ENCODE measurements around the gene ONECUT1. TPM values are rescaled to one million over a fixed set of nuclear protein-coding genes. Genes with fewer than 3 reads are reported as not detected.

Gene ONECUT1
- total RNA-seq, 1 experiment from 2014 or later: 1.3 TPM

- no peaks in the 10 kb centered on the region for H3K9me2 ChIP-seq (ENCODE audit: insufficient read depth)
- CTCF ChIA-PET: interaction anchor here (1.4 kb wide), 1 partner anchor 14 kb away, joined by 3 read pairs; no protein-coding TSS in a partner anchor
Measured at GRCh38 chr15:52778457-52778856, 11.7 kb downstream of the ONECUT1 start.

GRCh38 chr15:52772766-52773165 is 17.4 kb downstream of the ONECUT1 start:
- DNase-seq (ENCODE audit: low read depth, low spot score) (no peak), ATAC-seq (no peak)
- no peaks in the 10 kb centered on the region for H3K4me1 ChIP-seq (ENCODE audit: control insufficient read depth in 1 of 2, insufficient read depth in 2 of 2, low read length in 2 of 2)
- H3K9ac ChIP-seq (ENCODE audit: low read length): no peak overlapping the region
- RAD21 ChIA-PET (ENCODE audit: low non-redundant PET in 1 of 2, low total read pairs in 2 of 2, uncharacterized antibody in 2 of 2, unreplicated experiment in 2 of 2): no interaction called here
- H2AFZ ChIP-seq (ENCODE audit: low read depth, low read length, poor library complexity, severe bottlenecking): no peak overlapping the region
- H3K36me3 ChIP-seq (ENCODE audit: control insufficient read depth in 1 of 2, insufficient read depth in 2 of 2, low read length in 2 of 2): no peaks in the 10 kb centered on the region
- no peaks in the 10 kb centered on the region for H3K9me2 ChIP-seq (ENCODE audit: insufficient read depth)
- POLR2A ChIA-PET: no interaction called here
- intact Hi-C loops (cut with micrococcal nuclease): no loop called here
- no peaks in the 10 kb centered on the region for H4K20me1 ChIP-seq (ENCODE audit: insufficient read depth)
- H3K4me2 ChIP-seq (ENCODE audit: low read length): no peak overlapping the region
- H3K9me3 ChIP-seq (ENCODE audit: control insufficient read depth in 1 of 2, insufficient read depth in 1 of 2, low read depth in 1 of 2, low read length in 2 of 2): no peaks in the 10 kb centered on the region
- CTCF ChIA-PET: no interaction called here
- H3K4me3 ChIP-seq (replicated peaks in 1 of 2; ENCODE audit: low read depth in 1 of 2, low read length in 2 of 2): no peak overlapping the region
- H3K79me2 ChIP-seq (ENCODE audit: insufficient read depth, low read length): no peaks in the 10 kb centered on the region
- H3K27ac ChIP-seq (ENCODE audit: low read depth, low read length): no peak overlapping the region
- H3K27me3 ChIP-seq (ENCODE audit: insufficient read depth, low read length): peaks cover 30% of the 10 kb centered on the region
- BruUV-seq (replicated peaks): no TSS peak
- no peak for TF ChIP-seq CEBPB (IDR thresholded peaks at IDR 0.05; ENCODE audit: low read depth)
- no peak for TF ChIP-seq SRF (IDR thresholded peaks at IDR 0.05; ENCODE audit: low read depth)
- no peak for TF ChIP-seq ZFX (IDR thresholded peaks at IDR 0.05)
- TF ChIP-seq, protein P1, sequence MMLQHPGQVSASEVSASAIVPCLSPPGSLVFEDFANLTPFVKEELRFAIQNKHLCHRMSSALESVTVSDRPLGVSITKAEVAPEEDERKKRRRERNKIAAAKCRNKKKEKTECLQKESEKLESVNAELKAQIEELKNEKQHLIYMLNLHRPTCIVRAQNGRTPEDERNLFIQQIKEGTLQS (IDR thresholded peaks at IDR 0.05): no peak
- no peak for TF ChIP-seq RAD21 (IDR thresholded peaks at IDR 0.05; ENCODE audit: low read depth)
- TF ChIP-seq EZH2phosphoT487 (IDR thresholded peaks at IDR 0.05; ENCODE audit: borderline replicate concordance): no peak
- no peak for TF ChIP-seq MAX (IDR thresholded peaks at IDR 0.05)
- TF ChIP-seq EZH2 (IDR thresholded peaks at IDR 0.05): no peak
- TF ChIP-seq POLR2A (IDR thresholded peaks at IDR 0.05; ENCODE audit: borderline replicate concordance, extremely low read depth, insufficient read depth, insufficient read length): no peak
- TF ChIP-seq FOSL1 (IDR thresholded peaks at IDR 0.05; ENCODE audit: low read depth): no peak
- TF ChIP-seq, protein P2, sequence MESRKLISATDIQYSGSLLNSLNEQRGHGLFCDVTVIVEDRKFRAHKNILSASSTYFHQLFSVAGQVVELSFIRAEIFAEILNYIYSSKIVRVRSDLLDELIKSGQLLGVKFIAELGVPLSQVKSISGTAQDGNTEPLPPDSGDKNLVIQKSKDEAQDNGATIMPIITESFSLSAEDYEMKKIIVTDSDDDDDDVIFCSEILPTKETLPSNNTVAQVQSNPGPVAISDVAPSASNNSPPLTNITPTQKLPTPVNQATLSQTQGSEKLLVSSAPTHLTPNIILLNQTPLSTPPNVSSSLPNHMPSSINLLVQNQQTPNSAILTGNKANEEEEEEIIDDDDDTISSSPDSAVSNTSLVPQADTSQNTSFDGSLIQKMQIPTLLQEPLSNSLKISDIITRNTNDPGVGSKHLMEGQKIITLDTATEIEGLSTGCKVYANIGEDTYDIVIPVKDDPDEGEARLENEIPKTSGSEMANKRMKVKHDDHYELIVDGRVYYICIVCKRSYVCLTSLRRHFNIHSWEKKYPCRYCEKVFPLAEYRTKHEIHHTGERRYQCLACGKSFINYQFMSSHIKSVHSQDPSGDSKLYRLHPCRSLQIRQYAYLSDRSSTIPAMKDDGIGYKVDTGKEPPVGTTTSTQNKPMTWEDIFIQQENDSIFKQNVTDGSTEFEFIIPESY (IDR thresholded peaks at IDR 0.05; ENCODE audit: extremely low read depth, insufficient replicate concordance, low read length): no peak
- no peak for TF ChIP-seq SIN3A (IDR thresholded peaks at IDR 0.05; ENCODE audit: low read depth)

More at GRCh38 chr15:52778457-52778856, 11.7 kb downstream of the ONECUT1 start:
- Histone ChIP-seq H3K4me2 (ENCODE audit: low read length) (no peak overlapping the region), H4K20me1 (ENCODE audit: insufficient read depth) (no peaks in the 10 kb centered on the region), H3K36me3 (ENCODE audit: control insufficient read depth in 1 of 2, insufficient read depth in 2 of 2, low read length in 2 of 2) (no peaks in the 10 kb centered on the region), H3K79me2 (ENCODE audit: insufficient read depth, low read length) (no peaks in the 10 kb centered on the region), H3K9ac (ENCODE audit: low read length) (no peak overlapping the region), H3K9me3 (ENCODE audit: control insufficient read depth in 1 of 2, insufficient read depth in 1 of 2, low read depth in 1 of 2, low read length in 2 of 2) (no peaks in the 10 kb centered on the region), H3K4me3 (replicated peaks in 1 of 2; ENCODE audit: low read depth in 1 of 2, low read length in 2 of 2) (no peak overlapping the region), H3K27me3 (ENCODE audit: insufficient read depth, low read length) (peaks cover 34% of the 10 kb centered on the region; the same call in 1 of the 2 replicates), H3K4me1 (ENCODE audit: control insufficient read depth in 1 of 2, insufficient read depth in 2 of 2, low read length in 2 of 2) (no peaks in the 10 kb centered on the region), H3K27ac (ENCODE audit: low read depth, low read length) (no peak overlapping the region), H2AFZ (ENCODE audit: low read depth, low read length, poor library complexity, severe bottlenecking) (no peak overlapping the region)
- DNase-seq (ENCODE audit: low read depth, low spot score) (no peak), ATAC-seq (no peak)
- TF ChIP-seq TCF7L2 (IDR thresholded peaks at IDR 0.05; ENCODE audit: borderline replicate concordance, extremely low read depth, insufficient read depth, insufficient read length) (no peak), POLR2A (IDR thresholded peaks at IDR 0.05; ENCODE audit: borderline replicate concordance, extremely low read depth, insufficient read depth, insufficient read length) (no peak), EZH2 (IDR thresholded peaks at IDR 0.05) (no peak), JUND (IDR thresholded peaks at IDR 0.05) (no peak), YY1 (IDR thresholded peaks at IDR 0.05; ENCODE audit: extremely low read depth, insufficient replicate concordance, low read depth, low read length) (no peak)
- TF ChIP-seq, protein P2 (IDR thresholded peaks at IDR 0.05; ENCODE audit: extremely low read depth, insufficient replicate concordance, low read length): no peak
- ChIA-PET POLR2A (no interaction called here), RAD21 (ENCODE audit: low non-redundant PET in 1 of 2, low total read pairs in 2 of 2, uncharacterized antibody in 2 of 2, unreplicated experiment in 2 of 2) (no interaction called here)
- no TSS peak for BruUV-seq (replicated peaks)
- intact Hi-C loops (cut with micrococcal nuclease): no loop called here

Data from HCT116 (cell line).